GM19455 (cell line): ENCODE measurements around the gene NF1.

ENCODE experiments used
- ATAC-seq: cut with Tn5 transposase; IDR thresholded peaks from one replicate; pipeline ENCODE4 v1.9.1; 2021; ENCODE audit not compliant: unreplicated experiment

The NF1 gene

DNA sequence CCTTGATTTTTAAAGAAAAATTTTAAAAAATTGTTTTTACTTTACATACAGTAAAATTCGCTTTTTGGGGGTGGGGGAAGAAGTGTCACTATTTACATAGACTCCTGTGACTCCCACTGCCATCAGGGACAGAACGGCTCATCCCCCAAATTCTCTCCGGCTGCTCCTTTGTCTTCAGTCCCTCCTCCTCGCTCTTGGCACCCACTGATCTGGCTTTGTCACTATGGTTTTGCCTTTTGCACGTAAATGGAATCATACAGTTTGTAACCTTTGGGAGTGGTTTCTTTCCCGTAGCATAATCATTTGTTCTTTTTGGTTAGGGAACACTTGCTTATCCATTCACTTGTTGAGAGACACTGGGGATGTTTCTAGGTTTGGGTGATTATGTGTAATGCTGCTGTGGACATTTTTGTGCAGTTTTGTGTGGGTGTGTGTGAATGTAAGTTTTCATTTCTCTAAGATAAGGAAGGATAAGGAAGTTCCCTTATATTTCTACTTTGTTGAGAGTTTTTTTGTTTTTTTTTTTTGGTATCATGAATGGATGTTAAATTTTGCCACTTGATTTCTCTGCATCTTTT lies 324.1 kb downstream of the NF1 start:
- ATAC-seq = no peak

DNA sequence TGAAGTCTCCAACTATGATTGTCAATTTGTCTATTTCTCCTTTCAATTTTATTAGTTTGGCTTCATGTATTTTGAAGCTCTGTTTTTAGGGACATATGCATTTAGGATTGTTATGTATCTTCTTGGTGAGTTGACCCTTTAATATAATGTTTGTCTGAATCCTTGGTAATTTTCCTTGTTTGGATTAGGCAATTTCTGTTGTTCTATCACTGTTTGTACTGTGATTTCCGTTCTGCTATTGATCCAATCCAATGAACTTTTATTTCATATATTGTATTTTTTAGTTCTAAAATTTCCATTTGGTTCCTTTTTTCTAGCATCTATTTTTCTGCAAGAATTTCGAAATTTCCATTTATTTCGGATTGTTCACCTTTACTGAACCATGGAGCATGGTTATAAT lies 327.7 kb downstream of the NF1 start:
- no peak for ATAC-seq

DNA sequence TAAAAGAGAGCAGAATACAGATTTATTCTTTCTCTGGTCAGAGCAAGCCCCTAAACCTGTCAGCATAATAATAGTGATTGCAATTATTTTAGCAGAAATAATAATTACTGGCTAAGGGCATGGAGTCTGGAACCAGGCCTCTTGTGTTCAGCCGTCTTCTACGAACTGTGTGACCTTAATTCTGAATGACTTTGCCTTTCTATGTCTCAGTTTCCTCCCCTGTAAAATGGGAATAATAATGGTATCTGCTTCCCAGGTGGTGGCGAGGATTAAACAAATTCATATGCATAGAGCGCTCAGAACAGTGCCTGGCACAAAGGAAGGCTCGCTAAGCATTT lies 330.1 kb downstream of the NF1 start:
- ATAC-seq = no peak

DNA sequence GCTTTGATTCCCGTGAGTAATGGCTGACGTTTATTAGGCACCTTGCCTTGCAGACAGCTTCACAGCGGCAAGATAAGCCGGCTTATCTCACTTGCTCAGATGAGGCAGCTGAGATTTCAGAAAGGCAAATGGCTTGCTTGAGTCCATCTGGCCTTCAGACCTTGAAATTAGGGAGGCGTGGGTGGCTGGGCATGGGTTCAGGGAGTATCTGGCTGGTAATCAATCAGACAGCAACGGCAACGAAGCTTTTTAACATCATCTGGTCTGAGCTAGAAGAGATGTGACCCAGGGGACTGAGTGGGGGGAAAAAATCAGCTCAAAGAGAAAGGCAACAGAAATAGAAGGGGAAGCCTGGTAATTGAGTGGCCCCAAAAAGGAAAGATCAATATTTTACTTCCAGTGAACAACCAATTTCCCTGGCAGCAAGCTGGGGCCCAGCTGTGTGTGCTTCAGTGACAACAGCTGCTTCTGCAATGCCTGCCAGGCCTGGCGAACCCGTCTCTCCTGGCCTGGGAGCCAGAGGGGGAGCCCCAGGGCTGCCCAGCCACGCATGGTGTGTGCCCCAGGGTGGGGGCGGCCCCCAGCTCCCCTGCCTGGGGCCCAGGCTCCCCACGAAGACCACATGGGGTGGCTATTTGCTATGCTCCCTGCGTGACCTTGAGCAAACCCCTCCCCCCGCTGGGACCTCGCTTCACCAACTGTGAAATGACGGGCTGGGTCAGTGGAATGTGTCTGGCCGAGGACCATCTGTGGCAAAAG lies 330.7 kb downstream of the NF1 start:
- ATAC-seq = no peak
